ENCODE results near the gene WDR87.

The WDR87 gene

DNA sequence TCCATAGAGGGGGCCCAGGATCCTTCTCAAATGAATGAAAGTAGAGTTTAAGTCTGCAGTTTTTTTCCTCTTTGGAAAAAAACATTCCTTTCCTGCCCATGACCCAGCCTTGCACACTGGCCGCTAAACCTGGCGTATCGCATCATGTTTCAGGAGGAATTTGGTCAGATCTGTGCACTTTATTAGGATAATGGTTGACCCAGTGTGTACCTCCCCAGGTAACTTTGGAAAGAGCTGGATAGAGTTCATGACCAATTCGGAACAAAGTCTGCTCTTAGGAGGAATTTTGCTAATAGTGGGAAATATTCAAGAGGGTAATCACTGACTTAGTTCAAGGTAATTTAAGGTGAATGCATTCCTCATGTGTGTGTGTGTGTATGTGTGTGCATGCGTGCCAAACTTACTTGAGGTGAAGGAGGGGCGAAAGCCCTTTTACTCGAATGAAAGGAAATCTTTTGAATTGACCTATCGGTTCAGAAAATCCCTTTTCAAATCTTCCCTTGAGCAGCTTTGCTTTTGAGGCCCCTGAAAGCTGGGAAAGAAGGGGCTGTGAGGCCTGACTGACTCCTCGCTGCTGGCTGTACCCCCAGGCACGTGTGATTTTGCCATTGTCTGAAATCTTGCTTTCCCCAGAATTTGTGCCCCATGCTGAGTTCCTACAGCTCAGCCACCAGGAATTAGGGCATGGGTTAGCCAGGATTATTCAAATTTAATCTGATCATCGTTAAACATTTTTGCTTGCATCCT lies 47.0 kb upstream of the WDR87 start:
- no peak for TF ChIP-seq POLR2AphosphoS5 (IDR thresholded peaks at IDR 0.05; ENCODE audit: low read depth, low read length)
- no peak for TF ChIP-seq FOXP2 (optimal IDR thresholded peaks at IDR 0.05; ENCODE audit: borderline replicate concordance, extremely low read depth, extremely low read length, insufficient read depth)
- TF ChIP-seq, protein P1, sequence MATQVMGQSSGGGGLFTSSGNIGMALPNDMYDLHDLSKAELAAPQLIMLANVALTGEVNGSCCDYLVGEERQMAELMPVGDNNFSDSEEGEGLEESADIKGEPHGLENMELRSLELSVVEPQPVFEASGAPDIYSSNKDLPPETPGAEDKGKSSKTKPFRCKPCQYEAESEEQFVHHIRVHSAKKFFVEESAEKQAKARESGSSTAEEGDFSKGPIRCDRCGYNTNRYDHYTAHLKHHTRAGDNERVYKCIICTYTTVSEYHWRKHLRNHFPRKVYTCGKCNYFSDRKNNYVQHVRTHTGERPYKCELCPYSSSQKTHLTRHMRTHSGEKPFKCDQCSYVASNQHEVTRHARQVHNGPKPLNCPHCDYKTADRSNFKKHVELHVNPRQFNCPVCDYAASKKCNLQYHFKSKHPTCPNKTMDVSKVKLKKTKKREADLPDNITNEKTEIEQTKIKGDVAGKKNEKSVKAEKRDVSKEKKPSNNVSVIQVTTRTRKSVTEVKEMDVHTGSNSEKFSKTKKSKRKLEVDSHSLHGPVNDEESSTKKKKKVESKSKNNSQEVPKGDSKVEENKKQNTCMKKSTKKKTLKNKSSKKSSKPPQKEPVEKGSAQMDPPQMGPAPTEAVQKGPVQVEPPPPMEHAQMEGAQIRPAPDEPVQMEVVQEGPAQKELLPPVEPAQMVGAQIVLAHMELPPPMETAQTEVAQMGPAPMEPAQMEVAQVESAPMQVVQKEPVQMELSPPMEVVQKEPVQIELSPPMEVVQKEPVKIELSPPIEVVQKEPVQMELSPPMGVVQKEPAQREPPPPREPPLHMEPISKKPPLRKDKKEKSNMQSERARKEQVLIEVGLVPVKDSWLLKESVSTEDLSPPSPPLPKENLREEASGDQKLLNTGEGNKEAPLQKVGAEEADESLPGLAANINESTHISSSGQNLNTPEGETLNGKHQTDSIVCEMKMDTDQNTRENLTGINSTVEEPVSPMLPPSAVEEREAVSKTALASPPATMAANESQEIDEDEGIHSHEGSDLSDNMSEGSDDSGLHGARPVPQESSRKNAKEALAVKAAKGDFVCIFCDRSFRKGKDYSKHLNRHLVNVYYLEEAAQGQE (IDR thresholded peaks at IDR 0.05; ENCODE audit: insufficient read depth in 1 of 2, low read depth in 2 of 2, low read length in 2 of 2) = no peak
- TF ChIP-seq TAF1 (IDR thresholded peaks at IDR 0.05; ENCODE audit: borderline replicate concordance, insufficient read depth, low read length) = no peak
- TF ChIP-seq SIN3A (IDR thresholded peaks at IDR 0.05; ENCODE audit: borderline replicate concordance, insufficient read depth, low read length) = no peak

DNA sequence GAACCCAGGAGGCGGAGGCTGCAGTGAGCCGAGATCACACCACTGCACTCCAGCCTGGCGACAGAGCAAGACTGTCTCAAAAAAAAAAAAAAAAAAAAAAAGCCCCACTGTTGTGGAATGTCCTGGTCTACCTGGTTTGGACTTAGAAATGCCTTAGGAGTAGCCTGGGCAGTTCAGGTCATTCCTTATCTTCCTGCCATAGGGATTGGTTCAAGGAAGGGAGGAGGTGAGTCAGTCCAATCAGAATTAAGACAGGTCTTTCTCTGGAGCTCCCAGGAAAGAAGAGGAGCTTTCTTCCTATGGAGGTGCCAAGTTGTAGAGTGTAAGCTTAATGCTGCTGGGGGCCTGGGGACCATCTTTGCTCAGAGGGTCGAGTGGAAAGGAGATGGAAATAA lies 45.4 kb upstream of the WDR87 start:
- TF ChIP-seq TAF1 (IDR thresholded peaks at IDR 0.05; ENCODE audit: borderline replicate concordance, insufficient read depth, low read length) = no peak
- no peak for TF ChIP-seq FOXP2 (optimal IDR thresholded peaks at IDR 0.05; ENCODE audit: borderline replicate concordance, extremely low read depth, extremely low read length, insufficient read depth)
- TF ChIP-seq, protein P1 (IDR thresholded peaks at IDR 0.05; ENCODE audit: insufficient read depth in 1 of 2, low read depth in 2 of 2, low read length in 2 of 2) = no peak
- TF ChIP-seq SIN3A (IDR thresholded peaks at IDR 0.05; ENCODE audit: borderline replicate concordance, insufficient read depth, low read length) = no peak
- TF ChIP-seq POLR2AphosphoS5 (IDR thresholded peaks at IDR 0.05; ENCODE audit: low read depth, low read length) = no peak

DNA sequence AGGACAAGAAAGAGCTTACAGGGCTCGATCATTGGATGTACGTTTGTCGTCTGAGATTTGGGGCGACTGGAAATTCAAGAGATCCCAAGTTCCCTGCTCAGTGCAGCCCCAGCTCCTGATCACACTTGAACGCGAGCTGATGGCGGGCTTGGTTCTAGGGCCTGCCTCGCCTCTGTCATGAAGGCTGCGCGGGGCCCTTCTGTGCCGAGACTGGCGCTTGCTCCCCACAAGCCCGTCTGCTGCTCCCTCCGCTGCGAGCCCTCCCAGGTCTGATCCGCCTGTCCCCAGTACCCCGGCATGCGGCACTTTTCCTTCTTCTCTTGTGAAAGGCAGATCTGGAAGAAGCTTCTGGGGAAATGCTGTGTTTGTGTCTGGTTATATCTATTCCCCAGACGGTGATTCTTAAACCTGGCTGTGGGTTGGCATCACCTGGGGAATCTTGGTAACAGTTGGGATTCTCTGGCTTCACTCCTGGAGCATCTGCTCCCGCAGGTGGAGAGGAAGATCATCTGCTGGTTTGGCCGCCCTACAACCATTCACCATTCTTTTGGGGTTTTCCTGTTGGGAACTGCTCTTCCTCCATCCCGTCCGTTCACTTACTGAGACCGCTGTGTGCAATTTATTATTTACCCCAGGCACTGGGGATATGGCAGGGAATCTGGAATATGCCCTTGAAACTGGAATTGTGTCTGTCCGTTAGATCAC lies 44.2 kb upstream of the WDR87 start:
- TF ChIP-seq, protein P1 (IDR thresholded peaks at IDR 0.05; ENCODE audit: insufficient read depth in 1 of 2, low read depth in 2 of 2, low read length in 2 of 2) = no peak
- TF ChIP-seq TAF1 (IDR thresholded peaks at IDR 0.05; ENCODE audit: borderline replicate concordance, insufficient read depth, low read length) = no peak
- no peak for TF ChIP-seq FOXP2 (optimal IDR thresholded peaks at IDR 0.05; ENCODE audit: borderline replicate concordance, extremely low read depth, extremely low read length, insufficient read depth)
- TF ChIP-seq POLR2AphosphoS5 (IDR thresholded peaks at IDR 0.05; ENCODE audit: low read depth, low read length) = no peak
- TF ChIP-seq SIN3A (IDR thresholded peaks at IDR 0.05; ENCODE audit: borderline replicate concordance, insufficient read depth, low read length) = no peak

DNA sequence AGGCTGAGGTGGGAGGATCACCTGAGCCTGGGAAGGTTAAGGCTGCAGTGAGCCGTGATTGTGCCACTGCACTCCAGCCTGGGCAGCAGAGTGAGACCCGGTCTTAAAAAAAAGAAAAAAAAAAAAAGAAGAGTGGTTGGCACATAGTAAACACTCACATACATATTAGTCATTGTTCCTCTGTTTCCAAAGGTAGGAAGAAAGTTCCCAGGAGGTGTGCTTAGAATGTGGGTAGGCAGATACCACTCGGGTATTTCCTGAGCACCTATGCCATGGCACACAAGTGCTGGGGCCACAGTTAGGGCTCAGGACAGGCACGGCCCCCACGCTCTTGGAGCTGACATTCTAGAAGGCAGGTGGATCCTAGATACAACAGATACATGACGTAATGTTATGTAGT lies 42.0 kb upstream of the WDR87 start:
- TF ChIP-seq SIN3A (IDR thresholded peaks at IDR 0.05; ENCODE audit: borderline replicate concordance, insufficient read depth, low read length) (no peak), POLR2AphosphoS5 (IDR thresholded peaks at IDR 0.05; ENCODE audit: low read depth, low read length) (no peak), TAF1 (IDR thresholded peaks at IDR 0.05; ENCODE audit: borderline replicate concordance, insufficient read depth, low read length) (no peak), FOXP2 (optimal IDR thresholded peaks at IDR 0.05; ENCODE audit: borderline replicate concordance, extremely low read depth, extremely low read length, insufficient read depth) (no peak)
- TF ChIP-seq, protein P1 (IDR thresholded peaks at IDR 0.05; ENCODE audit: insufficient read depth in 1 of 2, low read depth in 2 of 2, low read length in 2 of 2) = no peak
